Measurements from ENCODE around the gene TAPBPL.
"Not testable (repeated sequence)": the region's sequence is repeated elsewhere in the genome, so short reads cannot be mapped to it uniquely, and the experiment has no call there.

The TAPBPL gene

DNA sequence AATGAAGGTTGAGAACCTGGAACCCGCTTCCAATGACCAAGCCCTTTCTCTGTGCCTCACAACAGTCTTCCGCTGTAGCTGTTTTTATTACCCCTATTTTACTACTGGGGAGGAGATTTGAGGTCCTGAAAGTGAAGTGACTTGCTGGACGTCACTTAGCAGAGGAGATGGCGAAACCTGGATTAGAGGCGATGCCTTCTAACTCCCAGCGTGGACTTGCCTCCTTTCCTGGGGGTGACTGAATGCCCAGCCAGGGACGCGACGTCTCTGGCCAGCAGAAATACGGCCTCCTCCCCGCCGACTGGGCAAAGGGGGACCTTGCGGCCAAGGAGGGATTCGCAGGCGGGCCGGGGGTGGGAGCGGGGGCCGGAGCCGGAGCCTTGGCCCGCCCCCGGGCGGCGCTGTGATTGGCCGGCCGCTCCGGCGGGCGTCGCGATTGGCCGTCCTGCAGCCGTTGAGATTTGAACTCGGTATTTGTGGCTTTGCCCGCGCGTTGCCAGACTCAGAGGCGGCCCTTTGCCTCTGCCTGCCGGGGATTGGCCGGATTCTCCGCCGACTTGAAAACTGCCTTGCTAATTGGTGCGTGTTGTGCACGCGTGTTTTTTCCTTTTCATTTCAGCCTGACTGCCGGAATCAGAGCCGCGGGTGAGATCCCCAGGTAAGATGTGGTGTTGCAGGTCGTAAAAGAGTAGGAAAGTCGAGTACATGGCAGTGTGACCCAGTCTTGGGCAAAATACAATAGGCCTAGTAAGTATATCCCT is 41.8 kb downstream of the TAPBPL start, which contains the start of gene NCAPD2:
Gene NCAPD2, plus strand, starts transcription at position 606 of the 761 bp plus-strand sequence. CDS start 997 bp downstream, outside the sequence.
- peak; percentile 93 for DNase-seq (ENCODE audit: low read depth)

DNA sequence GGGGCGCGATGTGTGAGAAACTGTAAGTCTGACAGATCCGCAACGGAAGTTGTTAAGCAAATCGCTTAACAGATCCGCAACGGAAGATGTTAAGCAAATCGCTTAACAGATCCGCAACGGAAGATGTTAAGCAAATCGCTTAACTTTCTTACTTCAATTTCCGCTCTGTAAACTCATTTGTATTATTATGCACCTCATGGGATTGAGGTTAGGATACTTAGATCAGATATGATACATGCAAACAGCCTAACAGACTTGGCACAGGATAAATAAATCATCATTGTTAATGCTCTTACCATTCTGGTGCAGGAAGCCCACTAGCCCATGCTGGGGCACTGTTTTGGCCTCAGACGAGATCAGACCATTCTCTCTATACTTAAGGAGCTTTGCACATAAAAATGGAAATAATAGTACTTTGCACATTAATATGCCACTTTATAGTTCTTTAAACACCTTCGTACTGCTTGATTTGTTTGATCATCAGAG is 42.5 kb downstream of the TAPBPL start:
- DNase-seq (ENCODE audit: low read depth): no peak

DNA sequence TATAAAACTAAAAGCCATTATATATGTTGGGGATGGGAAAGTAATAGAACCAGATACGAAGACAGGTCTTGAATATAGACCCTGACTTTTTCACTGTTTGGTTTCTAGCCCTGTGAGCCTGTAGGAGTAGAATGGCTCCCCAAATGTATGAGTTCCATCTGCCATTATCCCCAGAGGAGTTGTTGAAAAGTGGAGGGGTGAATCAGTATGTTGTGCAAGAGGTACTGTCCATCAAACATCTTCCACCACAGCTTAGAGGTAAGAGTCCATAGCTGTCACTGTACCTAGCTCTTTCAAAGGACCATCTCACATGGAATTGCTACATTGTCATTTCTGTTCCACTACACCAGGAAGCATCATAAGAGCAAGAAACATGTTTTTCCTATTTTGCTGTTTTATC is 43.1 kb downstream of the TAPBPL start:
- DNase-seq (ENCODE audit: low read depth): no peak

DNA sequence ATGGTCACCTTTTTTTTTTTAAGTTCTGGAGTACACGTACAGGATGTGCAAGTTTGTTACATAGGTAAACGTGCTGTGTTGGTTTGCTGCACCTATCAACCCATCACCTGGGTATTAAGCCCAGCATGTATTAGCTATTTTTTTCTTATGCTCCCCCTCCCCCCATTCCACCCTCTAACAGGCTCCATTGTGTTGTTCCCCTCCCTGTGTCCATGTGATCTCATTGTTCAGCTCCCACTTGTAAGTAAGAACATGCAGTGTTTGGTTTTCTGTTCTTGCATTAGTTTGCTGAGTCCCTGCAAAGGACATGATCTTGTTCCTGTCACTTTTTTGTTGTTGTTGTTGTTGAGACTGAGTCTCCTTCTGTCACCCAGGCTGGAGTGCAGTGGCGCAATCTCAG is 45.4 kb downstream of the TAPBPL start:
- DNase-seq (ENCODE audit: low read depth): not testable (repeated sequence)

DNA sequence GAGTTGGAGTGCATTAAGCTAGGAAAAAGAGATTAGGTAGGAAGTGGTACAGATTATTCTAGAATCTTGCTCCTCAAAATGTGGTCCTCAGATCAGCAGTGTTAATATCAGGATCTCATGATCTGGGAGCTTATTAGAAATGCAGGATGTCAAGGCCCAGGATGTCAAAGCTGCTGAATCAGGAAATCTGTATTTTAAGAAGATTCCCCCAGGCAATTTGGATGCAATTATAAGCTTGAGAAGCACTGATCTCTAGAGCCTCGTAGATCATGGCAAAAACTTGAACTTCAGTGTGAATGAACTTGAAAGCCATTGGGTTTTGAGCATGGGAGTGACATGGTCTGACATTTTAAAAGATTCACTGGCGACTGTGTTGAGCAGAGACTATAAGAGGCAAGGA is 48.6 kb downstream of the TAPBPL start:
- no peak for DNase-seq (ENCODE audit: low read depth)

DNA sequence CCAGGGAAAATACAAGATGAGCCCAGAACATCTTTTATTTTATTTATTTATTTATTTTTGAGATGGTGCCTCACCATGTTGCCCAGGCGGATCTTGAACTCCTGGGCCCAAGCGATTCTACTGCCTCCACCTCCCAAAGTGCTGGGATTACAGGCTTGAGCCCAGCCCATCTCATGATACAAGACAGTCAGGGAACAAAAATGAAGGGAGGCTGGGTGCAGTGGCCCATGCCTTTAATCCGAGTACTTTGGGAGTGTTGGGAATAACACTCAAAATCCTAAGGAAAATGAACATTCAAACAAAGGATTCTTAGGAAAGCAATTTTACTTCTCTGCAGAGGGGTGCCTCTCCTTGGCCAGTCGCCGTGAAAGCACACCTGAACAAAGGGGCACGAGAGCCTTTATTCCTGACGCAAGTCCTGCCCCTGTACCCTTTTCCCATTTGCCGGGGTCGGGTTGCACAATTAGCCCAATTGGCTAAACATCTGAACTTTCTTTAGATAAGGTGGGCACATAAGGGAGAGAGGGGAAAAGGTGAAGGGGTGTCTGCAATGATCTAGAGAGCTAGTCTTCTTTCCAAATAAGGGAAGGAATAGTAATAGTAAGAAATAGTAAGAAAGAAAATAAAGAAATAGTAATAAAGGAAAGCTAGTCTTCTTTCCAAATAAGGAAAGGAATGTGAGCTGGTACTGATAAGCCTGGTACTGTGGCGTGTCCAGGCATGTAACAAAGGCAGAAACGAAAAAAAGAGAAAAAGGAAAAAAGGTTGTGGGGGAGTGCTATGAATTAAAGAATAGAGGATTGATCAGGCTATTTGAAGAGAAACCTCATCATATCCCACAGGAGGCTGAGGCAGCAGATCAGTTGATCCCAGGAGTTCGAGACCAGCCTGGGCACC is 55.5 kb downstream of the TAPBPL start:
- DNase-seq (ENCODE audit: low read depth): no peak

DNA sequence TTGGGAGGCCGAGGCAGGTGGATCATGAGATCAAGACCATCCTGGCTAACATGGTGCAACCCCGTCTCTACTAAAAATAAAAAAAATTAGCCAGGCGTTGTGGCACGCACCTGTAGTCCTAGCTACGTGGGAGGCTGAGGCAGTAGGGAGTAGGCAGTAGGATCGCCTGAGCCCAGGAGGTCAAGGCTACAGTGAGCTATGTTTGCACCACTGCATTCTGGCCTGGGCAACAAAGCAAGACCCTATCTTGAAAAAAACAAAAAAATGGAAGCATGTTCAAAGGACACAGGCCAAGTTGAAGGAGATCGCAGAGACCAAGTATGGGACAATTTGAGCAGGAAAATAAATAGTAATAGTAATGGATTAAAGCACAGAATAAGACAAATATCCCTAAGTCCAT is 56.2 kb downstream of the TAPBPL start:
- DNase-seq (ENCODE audit: low read depth): no peak

Data from T follicular helper cell (primary cell).